Activated T-helper 1 cell treated with anti-CD3 and anti-CD28 coated beads, Interleukin-2, amount 50 U/mL, for 16 hours (primary cell): ENCODE results near the gene TRMT44.
A peak's percentile ranks its signal among the peaks of the same experiment; 100 is the strongest.
"Not testable (repeated sequence)": the region's sequence is repeated elsewhere in the genome, so short reads cannot be mapped to it uniquely, and the experiment has no call there.

Experiments
- DNase-seq, 2 donors: peaks; one replicate each; pipeline ENCODE4 v3.0.0-alpha.2; 2020; ENCODE audit warnings: low read depth in 1 of 2, low spot score in 1 of 2

TRMT44 gene

GRCh38 chr4:8440492-8441311 is at the start of gene TRMT44, which contains the start of gene ACOX3:
TSS of gene TRMT44 (plus strand) at chr4:8440777. CDS start at chr4:8440823, 46 bp downstream.
TSS of gene ACOX3 (minus strand) at chr4:8440723. CDS start at chr4:8416521, 24,202 bp downstream.
- DNase-seq = peak; percentile 93 to 97

DNA sequence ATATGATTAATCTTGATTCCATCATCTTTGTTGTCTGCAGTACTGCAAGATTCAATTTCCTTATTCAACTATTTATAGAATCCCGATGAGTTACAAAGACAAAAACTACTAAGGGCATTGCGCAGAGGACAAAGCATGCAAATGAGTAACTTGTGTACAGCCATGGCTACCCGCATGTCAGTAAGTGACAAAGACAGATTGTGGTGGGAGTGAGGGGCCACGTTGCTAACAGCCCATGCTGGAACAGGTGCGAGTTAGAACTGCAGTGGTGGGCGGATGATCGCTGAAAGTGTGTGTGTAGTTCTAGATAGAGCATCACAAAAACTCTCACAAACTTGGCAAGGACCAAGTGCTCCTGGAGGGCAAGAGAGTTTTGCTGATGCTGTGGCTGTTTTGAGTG is 49.5 kb upstream of the TRMT44 start:
- DNase-seq = no peak

- no peak for DNase-seq
These were observed 48.6 kb upstream of the TRMT44 start for GRCh38 chr4:8391972-8392371.

- no peak for DNase-seq
These were observed 47.9 kb upstream of the TRMT44 start for GRCh38 chr4:8392591-8393190.

DNA sequence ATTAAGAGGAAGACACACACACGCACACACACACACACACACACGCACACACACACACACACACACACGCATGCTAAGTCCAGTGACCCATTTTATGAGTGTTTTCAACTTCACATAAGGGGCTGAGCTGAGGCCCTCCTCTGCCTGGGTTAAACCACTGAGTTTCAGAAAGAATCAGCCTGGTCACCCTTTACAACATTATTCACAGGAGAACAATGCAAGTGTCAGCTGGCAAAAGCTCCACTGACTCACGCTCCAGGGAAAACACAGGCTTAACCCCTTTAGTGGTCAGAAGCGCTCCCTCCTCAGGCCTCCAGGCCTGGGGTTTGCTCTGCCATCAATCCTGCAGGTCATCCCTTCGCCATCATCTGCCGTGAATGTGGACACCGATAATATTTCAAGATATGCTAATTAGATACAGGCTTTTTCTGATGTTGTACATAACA is 47.0 kb upstream of the TRMT44 start:
- DNase-seq = no peak

DNA sequence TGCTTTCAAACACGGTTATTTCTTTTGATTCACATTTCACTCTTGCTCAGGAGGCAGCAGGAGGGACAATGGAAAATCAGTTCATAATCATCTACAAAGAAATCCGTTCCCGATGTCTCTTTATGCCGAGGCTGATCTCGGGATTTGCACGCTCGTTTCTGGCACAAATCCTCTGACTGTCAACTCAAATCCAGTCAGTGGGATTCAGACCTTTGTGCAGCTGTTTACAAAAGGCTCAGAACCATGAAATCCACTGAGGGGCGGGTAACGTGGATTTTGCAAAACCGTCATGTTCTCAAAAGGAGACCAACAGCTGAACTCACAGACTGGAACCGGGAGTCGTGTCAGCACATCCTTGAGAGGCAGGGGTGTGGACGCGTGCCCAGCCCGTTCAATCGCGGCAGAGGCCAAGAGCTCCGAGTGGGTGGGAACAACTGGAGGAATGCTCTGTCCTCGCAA is 46.5 kb upstream of the TRMT44 start:
- no peak for DNase-seq

- DNase-seq = no peak
These were observed 45.8 kb upstream of the TRMT44 start for GRCh38 chr4:8394806-8395205.

GRCh38 chr4:8395504-8396296 is 44.9 kb upstream of the TRMT44 start:
- no peak for DNase-seq

GRCh38 chr4:8396762-8397406 is 43.7 kb upstream of the TRMT44 start:
- DNase-seq = no peak

DNA sequence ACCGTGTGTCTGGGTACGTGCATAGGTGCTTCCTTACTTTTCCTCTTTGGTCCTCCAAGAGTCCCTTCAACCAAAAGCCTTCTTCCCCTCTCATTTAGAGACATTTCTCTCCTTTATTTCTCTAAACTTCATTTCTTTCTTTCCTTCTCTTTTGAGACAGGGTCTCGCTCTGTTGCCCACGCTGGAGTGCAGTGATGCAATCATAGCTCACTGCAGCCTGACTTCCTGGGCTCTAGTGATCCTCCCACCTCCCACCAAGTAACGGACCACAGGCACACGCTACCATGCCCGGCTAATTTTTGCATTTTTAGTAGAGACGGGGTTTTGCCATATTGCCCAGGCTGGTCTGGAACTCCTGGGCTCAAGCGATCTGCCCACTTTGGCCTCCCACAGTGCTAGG is 42.2 kb upstream of the TRMT44 start:
- DNase-seq = no peak

DNA sequence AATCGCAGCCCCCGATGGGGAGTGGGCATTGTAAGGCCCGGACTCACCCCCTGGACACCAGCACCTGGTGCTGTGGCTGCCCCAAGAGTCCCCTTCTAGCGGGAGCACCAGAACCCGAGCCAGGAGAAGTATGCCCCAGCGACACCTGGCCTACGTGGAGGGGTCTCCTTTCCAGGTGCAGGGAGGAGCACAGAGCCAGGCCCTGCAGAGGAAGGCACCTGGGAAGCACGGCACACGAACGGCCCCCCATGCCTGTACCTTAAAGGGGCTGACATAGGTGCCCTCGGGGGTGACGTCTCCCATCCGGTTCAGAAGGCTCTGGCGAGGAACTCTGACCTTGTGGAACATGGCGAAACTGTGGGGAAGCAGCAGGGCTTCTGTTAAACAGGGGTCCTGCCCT is 41.3 kb upstream of the TRMT44 start:
- no peak for DNase-seq

DNA sequence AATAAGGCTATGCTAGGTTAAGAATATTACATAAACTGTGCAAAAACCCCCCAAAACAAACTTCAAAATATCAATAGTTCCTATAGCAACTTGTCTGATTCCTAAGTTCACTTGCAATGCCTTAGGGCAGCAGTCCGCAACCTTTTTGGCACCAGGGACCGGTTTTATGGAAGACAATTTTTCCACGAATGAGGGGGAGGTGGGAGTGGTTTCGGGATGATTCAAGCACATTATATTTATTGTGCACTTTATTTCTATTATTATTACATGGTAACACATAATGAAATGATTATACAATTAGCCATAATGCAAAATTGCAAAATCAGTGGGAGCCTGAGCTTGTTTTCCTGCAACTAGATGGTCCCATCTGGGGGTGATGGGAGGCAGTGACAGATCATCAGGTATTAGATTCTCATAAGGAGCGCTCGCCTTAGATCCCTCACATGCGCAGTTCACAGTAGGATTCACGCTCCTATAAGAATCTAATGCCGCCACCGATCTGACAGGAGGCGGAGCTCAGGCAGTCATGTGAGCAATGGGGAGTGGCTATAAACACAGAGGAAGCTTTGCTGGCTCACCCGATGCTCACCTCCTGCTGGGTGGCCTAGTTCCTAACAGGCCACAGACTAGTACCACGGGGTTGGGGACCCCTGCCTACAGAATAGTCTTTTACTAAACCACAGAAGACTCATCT is 39.8 kb upstream of the TRMT44 start:
- no peak for DNase-seq

- no peak for DNase-seq
These were observed 38.9 kb upstream of the TRMT44 start for GRCh38 chr4:8401665-8402064.

DNA sequence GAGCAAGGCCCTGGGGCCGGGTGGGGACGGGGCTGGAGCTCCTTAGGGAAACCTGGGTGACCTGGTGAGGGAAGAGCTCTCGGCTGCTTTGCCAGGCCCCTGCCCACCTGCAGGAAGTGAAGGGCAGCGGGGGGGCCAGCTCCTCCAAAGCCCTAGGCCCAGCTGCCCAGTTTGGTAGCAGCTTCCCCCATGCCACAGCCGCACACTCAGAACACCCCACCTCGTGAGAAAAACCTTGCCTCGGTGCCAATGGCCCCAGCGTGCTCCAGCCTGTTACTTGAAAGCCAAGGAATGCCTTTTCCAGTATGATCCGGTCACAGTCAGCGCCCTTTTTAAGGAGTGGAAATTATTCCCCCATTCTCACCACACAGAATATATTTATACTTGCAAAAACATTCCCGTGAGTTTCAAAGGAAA is 38.4 kb upstream of the TRMT44 start:
- no peak for DNase-seq

DNA sequence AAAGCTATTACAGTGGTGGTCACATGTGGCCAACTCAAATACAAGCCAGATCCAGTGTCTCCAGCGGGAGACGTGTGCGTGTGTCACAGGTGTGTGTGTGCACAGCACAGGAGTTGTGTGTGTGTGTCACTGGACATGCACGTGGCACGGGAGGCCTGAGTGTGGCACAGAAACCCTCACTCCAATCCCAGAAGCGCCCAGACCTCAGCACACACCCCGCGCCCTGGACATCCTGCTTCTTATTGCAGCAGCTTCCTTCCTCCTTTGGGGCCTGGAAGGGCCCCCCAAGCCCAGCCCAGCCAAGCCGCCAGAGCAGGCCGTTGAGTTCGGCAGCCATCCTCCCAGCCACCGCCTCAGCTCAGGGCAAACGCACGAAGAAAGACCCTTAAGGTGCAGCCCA is 37.9 kb upstream of the TRMT44 start:
- no peak for DNase-seq

GRCh38 chr4:8403173-8403753 is 37.3 kb upstream of the TRMT44 start:
- peak; percentile 24 to 28 for DNase-seq

DNA sequence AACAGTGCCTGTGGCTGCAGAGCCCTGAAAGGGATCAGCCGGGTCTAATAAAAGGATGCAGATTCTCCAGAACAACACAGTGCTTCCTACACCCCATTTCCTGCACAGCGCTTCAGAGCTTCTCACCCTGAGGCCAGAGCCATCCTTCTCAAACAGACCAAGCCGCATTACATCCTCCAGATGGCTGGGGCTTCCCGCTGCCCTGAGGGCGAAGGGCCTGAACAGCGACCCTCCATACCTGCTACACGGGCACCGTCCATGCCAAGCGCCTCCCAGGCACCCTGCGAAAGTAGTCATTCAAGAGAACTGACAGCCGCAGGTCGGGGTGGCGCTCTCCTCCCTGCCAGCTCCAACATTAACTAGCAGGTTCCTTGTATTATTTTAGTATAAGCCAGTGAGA is 36.6 kb upstream of the TRMT44 start:
- no peak for DNase-seq

- no peak for DNase-seq
These were observed 35.6 kb upstream of the TRMT44 start for GRCh38 chr4:8404791-8405515.

DNA sequence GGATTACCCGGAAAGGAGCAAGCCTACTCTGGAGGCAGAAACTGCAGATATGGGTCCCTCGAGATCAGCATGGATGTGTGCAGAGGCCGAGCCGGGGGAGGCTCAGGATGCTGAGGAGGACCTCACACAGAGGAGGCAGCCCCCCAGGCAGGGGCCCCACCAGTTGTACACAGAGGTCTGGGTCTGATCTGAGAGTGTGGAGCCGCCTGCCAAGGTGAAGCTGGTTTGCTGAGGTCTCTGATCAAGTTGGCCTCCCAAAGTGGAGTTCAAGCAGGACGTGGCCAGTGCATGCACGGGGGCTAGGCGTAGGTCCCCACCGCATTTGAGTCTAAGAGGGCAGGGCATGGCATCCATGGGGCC is 35.1 kb upstream of the TRMT44 start:
- DNase-seq = no peak

- DNase-seq = not testable (repeated sequence)
These were observed 33.7 kb upstream of the TRMT44 start for GRCh38 chr4:8406887-8407286.
